Peyer's patch (tissue), 4 donors: Measurements from ENCODE around the gene SYNE1. TPM values are rescaled to one million over a fixed set of nuclear protein-coding genes. Genes with fewer than 3 reads are reported as not detected.
"Not testable (repeated sequence)": the region's sequence is repeated elsewhere in the genome, so short reads cannot be mapped to it uniquely, and the experiment has no call there.

ENCODE experiments used
- DNase-seq, 3 donors: peaks; one replicate each; pipeline ENCODE4 v3.0.0-alpha.2; 2017 to 2019
- H3K27ac ChIP-seq, 4 donors: fragments of 200-600 bp; sonication (generic); one replicate each; pipeline ENCODE4 v1.5.1; 2016 to 2019
- H3K27me3 ChIP-seq, 2 donors: fragments of 200-600 bp; sonication (generic); one replicate each; pipeline ENCODE4 v1.5.1; 2019
- H3K36me3 ChIP-seq, 3 donors: fragments of 200-600 bp; sonication (generic); one replicate each; pipeline ENCODE4 v1.5.1; 2016 to 2019
- H3K4me1 ChIP-seq, 4 donors: fragments of 200-600 bp; sonication (generic); one replicate each; pipeline ENCODE4 v1.5.1; 2016 to 2019
- H3K4me3 ChIP-seq, 4 donors: fragments of 200-600 bp; sonication (generic); 1 replicate in 3 of 4; 2 replicates in 1 of 4; pipeline ENCODE4 v1.5.1; 2016 to 2019; ENCODE audit warnings: mild to moderate bottlenecking in 1 of 4
- H3K9me3 ChIP-seq, 4 donors: fragments of 200-600 bp; sonication (generic); one replicate each; pipeline ENCODE4 v1.5.1; 2016 to 2019; ENCODE audit warnings: mild to moderate bottlenecking in 1 of 4
- POLR2A ChIP-seq, 2 donors: fragments of 450-650 bp; IDR thresholded peaks; one replicate each; pipeline ENCODE4 v1.5.1; 2017; ENCODE audit warnings: antibody characterized with exemption in 2 of 2, mild to moderate bottlenecking in 2 of 2, moderate library complexity in 2 of 2
- total RNA-seq, 4 donors: library from RNA; depleted of rRNA; stranded (reverse); fragments of >200 nt; gene quantifications; one replicate each; pipeline ENCODE4 v1.1.0, GENCODE V29; 2016
- TF ChIP-seq, protein P1 (sequence below), 6 experiments: fragments of 450-650 bp in 4 of 6; fragments of 200-600 bp in 2 of 6; sonication (generic) in 1 of 6; IDR thresholded peaks; one replicate each; pipeline ENCODE4 v1.5.1; 2017 to 2019; ENCODE audit warnings: antibody characterized with exemption in 6 of 6, mild to moderate bottlenecking in 3 of 6, moderate library complexity in 1 of 6

Gene SYNE1
- total RNA-seq, 4 donors from 2014 or later: 23.1 to 245 (median 34.8) TPM

GRCh38 chr6:152503546-152503945, 133.6 kb downstream of the SYNE1 start:
- no peak for DNase-seq
- H3K9me3 ChIP-seq: no peaks in the 10 kb centered on the region
- H3K4me3 ChIP-seq: no peak overlapping the region
- no peak overlapping the region for H3K27ac ChIP-seq
- TF ChIP-seq POLR2A (IDR thresholded peaks at IDR 0.05): no peak
- TF ChIP-seq, protein P1, sequence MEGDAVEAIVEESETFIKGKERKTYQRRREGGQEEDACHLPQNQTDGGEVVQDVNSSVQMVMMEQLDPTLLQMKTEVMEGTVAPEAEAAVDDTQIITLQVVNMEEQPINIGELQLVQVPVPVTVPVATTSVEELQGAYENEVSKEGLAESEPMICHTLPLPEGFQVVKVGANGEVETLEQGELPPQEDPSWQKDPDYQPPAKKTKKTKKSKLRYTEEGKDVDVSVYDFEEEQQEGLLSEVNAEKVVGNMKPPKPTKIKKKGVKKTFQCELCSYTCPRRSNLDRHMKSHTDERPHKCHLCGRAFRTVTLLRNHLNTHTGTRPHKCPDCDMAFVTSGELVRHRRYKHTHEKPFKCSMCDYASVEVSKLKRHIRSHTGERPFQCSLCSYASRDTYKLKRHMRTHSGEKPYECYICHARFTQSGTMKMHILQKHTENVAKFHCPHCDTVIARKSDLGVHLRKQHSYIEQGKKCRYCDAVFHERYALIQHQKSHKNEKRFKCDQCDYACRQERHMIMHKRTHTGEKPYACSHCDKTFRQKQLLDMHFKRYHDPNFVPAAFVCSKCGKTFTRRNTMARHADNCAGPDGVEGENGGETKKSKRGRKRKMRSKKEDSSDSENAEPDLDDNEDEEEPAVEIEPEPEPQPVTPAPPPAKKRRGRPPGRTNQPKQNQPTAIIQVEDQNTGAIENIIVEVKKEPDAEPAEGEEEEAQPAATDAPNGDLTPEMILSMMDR (IDR thresholded peaks at IDR 0.05): no peak
- H3K36me3 ChIP-seq: no peaks in the 10 kb centered on the region
- no peaks in the 10 kb centered on the region for H3K4me1 ChIP-seq
- H3K27me3 ChIP-seq: no peaks in the 10 kb centered on the region

DNA sequence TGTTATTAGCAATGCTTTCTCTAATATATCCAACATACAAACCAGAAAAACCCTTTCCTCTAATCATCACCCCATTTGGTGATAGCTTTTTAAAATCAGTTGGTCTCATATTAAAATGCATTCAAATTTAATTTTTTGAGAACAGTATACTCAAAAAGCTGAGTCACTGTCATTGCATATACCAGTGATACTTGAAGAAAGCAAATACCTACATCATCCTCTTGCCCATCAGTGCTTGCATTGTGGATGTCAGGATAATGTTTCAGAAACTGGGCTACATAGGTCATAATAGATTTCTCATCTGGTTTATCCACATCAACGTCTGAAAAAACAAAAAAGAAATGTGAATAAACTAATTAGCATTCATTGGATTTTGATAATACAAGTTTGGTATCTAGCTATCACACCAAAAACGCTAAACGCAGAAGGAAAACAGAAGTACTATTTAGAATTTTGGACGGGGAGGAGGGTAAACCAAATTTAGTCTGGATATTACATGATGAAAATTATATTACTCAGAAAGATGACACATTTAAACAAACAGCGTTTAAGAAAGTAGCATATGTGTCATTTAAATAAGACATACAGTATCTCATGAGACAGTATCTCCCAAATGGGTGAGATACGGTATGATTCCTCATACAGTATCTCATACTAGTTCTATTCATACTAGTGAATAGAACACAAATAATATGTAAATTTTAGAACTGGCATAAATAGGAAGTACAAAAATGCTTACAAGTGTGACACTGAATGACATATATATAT, 134.6 kb downstream of the SYNE1 start:
- Histone ChIP-seq H3K27ac (no peak overlapping the region), H3K36me3 (no peaks in the 10 kb centered on the region), H3K4me3 (no peak overlapping the region), H3K9me3 (no peaks in the 10 kb centered on the region), H3K27me3 (no peaks in the 10 kb centered on the region), H3K4me1 (no peaks in the 10 kb centered on the region)
- DNase-seq: no peak
- TF ChIP-seq, protein P1 (IDR thresholded peaks at IDR 0.05): no peak
- TF ChIP-seq POLR2A (IDR thresholded peaks at IDR 0.05): no peak

GRCh38 chr6:152499931-152500330, 137.2 kb downstream of the SYNE1 start:
- DNase-seq: no peak

DNA sequence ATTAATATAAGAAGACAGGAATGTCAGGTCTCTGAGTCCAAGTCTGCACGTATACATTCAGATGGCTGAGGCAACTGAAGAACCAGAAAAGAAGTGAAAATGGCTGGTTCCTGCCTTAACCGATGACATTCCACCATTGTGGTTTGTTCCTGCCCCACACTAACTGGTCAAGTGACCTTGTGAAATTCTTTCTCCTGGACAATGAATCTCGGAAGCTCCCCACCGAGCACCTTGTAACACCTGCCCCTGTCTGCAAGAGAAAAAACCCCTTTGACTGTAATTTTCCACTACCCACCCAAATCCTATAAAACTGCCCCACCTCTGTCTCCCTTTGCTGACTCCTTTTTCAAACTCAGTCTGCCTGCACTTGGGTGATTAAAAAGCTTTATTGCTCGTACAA, 140.4 kb downstream of the SYNE1 start:
- TF ChIP-seq POLR2A (IDR thresholded peaks at IDR 0.05): no peak
- TF ChIP-seq, protein P1 (IDR thresholded peaks at IDR 0.05): no peak
- H3K36me3 ChIP-seq: no peaks in the 10 kb centered on the region

More at GRCh38 chr6:152499931-152500330, 137.2 kb downstream of the SYNE1 start:
- no peaks in the 10 kb centered on the region for H3K9me3 ChIP-seq
- H3K27me3 ChIP-seq: no peaks in the 10 kb centered on the region
- no peak for TF ChIP-seq POLR2A (IDR thresholded peaks at IDR 0.05)
- TF ChIP-seq, protein P1 (IDR thresholded peaks at IDR 0.05): no peak
- no peak overlapping the region for H3K27ac ChIP-seq
- H3K4me1 ChIP-seq: no peaks in the 10 kb centered on the region
- no peaks in the 10 kb centered on the region for H3K36me3 ChIP-seq
- H3K4me3 ChIP-seq: no peak overlapping the region

GRCh38 chr6:152495456-152495855, 141.7 kb downstream of the SYNE1 start:
- H3K9me3 ChIP-seq, H3K4me1 ChIP-seq, H3K27ac ChIP-seq, H3K4me3 ChIP-seq, DNase-seq, H3K27me3 ChIP-seq, H3K36me3 ChIP-seq: not testable (repeated sequence)

More for the DNA sequence above, 140.4 kb downstream of the SYNE1 start:
- Histone ChIP-seq H3K4me3 (no peak overlapping the region), H3K9me3 (no peaks in the 10 kb centered on the region), H3K4me1 (no peaks in the 10 kb centered on the region), H3K27ac (no peak overlapping the region), H3K27me3 (no peaks in the 10 kb centered on the region)
- DNase-seq: no peak

- DNase-seq, H3K36me3 ChIP-seq, H3K4me3 ChIP-seq, H3K4me1 ChIP-seq, H3K9me3 ChIP-seq, H3K27me3 ChIP-seq, H3K27ac ChIP-seq: not testable (repeated sequence)
Measured at GRCh38 chr6:152492281-152492680, 144.9 kb downstream of the SYNE1 start.

DNA sequence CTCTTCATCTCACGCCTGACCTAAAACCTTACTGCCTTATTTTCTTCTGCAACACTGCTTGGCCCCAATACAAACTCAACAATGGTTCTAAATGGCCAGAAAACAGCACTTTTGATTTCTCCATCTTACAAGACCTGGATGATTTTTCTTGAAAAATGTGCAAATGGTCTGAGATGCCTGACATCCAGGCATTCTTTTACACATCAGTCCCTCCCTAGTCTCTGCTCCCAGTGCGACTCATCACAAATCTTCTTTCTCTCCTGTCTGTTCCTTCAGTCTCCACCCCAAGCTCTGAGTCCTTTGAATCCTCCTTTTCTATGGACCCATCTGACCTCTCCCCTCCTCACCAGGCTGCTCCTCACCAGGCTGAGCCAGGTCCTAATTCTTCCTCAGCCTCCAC, 145.7 kb downstream of the SYNE1 start:
- not testable (repeated sequence) for H3K27ac ChIP-seq, DNase-seq, H3K36me3 ChIP-seq, H3K4me3 ChIP-seq, H3K27me3 ChIP-seq, H3K9me3 ChIP-seq, H3K4me1 ChIP-seq

- not testable (repeated sequence) for H3K36me3 ChIP-seq, H3K9me3 ChIP-seq, H3K4me3 ChIP-seq, H3K27ac ChIP-seq, H3K27me3 ChIP-seq, H3K4me1 ChIP-seq, DNase-seq
Measured at GRCh38 chr6:152490971-152491378, 146.2 kb downstream of the SYNE1 start.
